ENCODE measurements around the gene IKZF3. TPM values are rescaled to one million over a fixed set of nuclear protein-coding genes. Genes with fewer than 3 reads are reported as not detected.
"Not testable (repeated sequence)": the region's sequence is repeated elsewhere in the genome, so short reads cannot be mapped to it uniquely, and the experiment has no call there.

The IKZF3 gene
- polyA plus RNA-seq, 1 donor, result 0.22 TPM

DNA sequence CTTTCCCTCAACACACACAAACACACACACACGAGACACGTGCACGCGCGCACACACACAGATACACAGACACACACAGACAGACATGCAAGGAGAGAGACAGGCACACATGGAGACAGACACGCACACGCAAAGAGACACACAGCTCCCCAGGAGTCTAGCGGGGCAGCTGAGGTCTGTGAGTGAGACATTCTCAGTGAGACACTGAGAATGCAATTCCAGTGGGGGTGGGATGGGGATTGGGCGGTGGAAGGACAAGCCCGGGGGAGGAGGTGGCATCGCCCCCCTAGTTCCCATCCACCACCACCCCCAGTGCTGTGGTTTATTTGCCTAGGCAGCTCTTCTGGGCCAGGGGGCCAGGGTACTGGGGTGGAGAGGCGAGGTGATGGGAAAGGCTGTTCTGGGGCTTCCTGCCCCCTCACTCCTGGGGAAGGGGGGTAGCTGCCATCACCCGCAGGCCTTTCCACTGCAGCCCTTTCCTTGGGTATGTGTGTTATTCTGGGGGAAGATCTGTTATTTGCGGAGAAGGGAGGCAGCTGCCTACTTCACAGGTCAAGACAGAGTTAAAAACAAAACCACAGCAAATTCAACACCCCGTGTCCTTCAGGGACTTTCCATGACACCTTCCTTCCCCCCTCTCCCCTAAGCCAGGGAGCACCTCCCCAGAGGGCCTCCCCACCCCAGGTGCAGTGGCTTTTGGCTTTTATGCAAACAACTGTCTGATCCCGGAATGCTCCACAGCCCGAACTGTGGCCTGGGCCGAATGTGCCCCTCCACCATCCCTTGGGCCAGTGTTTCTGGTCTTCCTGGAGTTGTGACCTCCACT, 108.3 kb downstream of the IKZF3 start:
- DNase-seq (ENCODE audit: low read depth), result no peak

DNA sequence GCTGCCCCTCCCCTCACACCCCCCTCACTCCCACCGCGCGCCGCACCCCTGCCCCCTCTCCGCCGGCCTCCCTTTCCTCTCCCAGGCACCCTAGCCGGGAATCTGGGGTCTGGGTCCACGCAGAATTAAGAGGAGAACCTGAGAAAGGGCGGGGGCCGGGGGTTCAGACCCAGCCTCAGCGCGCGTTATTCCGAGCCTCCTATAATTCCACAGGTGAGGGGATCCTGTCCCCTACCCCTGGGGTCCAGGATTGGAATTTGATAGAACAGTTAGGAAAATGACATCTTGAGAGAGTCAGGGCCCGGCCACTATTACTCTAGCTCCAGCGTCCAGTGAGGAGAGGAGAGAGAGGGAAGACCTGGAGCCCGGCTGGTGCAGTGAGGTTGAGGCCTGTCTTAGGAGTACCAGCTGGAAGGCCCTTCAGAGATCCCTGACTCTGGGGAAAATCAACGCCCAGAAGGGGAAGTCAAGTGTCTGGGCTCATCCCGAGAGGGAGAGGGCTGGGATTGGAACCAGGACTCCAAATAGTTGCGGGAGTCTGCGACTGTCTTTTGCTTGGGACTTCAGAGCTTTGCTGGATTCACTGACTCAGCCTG, 109.1 kb downstream of the IKZF3 start:
- DNase-seq (ENCODE audit: low read depth), result no peak

DNA sequence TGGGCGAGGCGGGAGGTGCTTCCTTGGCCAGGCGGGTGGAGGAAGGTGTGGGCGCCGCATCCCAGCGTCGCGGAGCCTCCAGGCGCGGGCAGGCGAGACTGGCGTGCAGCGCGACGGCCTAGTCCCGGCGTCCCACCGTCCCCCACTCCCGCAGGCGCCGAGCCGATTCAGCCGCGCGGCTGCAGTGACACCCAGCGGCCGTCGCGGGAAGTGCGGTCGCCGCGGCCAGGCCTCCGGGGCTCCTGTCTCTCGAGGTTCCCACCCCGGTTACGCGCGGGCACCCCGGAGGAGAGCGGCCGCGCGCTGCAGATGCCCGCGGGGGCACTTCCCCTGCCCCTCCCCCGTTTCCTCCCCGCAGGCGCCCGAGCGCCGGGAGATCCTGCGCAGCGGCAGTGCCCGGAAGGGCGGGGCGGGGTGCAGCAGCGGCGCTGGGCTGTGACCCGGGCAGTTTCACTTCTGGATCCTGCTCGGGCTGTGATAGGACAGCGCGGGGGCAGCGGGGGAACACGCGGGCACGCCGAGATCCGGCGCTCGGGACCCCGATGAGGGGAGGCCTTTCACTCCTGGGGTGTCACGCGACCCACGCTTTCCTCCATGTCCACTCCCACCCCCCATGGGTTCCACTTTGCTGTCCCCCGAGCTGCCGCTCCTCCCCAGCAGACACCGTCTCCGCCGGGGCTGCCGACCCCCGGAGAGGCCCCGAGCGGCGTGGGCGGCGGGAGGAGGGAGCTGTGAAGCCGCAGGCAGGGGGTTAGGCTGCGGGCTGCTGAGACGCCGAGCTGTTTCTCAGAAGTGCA, 109.8 kb downstream of the IKZF3 start:
- DNase-seq (ENCODE audit: low read depth), result peak; percentile 45

DNA sequence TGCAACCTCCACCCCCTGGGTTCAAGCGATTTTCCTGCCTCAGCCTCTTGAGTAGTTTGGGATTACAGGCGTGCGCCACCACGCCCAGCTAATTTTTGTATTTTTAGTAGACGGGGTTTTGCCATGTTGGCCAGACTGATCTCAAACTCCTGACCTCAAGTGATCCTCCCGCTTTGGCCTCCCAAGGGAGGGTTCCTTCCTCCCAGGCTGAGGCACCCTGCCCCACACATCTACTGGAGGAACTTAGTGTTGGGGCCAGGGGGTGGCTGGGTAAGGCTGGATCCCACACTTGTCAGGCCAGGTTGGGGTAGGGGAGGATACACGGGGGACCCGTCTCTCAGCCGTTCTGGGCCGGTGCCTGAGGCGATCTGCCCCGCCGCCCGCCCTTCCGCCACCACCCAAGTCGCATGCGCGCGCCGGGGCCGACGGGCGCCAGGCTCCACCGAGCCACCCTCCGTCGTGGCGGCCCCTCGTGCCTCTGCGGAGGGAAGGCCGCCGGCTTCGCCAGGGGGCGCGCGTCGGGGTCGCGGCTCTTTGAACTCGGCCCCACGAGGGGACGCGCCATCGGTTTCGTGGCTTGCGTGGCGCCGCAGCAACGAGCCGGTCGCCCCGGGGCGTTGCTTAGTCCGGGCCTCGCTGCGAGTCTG, 110.5 kb downstream of the IKZF3 start:
- DNase-seq (ENCODE audit: low read depth), result no peak

DNA sequence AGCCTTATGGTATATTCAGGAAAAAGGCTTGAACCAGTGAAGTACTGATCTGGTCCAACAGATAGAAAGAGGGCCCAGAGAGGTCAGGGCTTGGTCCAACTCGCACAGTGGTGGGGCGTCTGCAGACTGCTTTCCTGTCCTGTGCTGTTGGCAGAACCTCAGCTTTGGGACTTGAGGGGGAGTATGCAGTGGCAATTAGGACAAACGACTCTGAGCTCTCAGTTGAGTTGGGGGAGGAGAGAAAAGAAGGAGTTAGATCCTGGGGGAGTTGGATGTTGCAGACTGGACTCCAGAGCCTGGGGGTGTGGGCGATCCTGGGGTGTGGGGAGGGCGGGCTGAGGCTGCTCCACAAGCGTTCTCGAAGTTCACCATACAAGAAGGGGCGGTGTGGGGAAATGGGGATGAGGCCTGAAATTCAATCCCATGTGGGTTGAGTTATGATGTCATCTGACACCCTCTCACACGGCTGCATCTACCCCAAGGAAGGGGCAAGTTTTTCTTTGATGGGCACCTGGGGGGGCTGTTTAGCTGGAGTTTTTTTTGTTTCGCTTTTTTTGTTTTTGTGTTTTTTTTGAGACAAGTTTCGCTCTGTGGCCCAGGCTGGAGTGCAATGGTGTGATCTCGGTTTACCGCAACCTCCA, 111.8 kb downstream of the IKZF3 start:
- DNase-seq (ENCODE audit: low read depth), result no peak

DNA sequence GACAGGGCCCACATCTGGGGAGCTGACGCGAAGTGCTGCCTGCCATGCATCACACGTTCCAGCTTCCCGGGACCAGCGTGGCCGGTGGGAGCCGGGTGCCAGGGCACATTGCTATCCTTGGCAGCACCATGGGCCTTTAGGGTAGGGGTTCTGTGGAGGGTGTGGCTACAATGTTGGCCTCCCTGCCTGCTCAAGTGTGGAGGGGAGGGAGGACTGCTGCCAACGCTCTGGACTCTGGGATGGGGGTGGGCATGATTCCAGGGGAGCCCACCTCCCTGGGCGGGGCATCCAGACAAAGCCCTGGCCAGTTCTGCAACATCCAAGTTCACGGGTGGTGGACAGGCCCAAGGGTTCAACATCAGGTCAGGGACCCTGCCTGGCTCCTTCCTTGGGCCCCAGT, 112.5 kb downstream of the IKZF3 start:
- DNase-seq (ENCODE audit: low read depth), result no peak

DNA sequence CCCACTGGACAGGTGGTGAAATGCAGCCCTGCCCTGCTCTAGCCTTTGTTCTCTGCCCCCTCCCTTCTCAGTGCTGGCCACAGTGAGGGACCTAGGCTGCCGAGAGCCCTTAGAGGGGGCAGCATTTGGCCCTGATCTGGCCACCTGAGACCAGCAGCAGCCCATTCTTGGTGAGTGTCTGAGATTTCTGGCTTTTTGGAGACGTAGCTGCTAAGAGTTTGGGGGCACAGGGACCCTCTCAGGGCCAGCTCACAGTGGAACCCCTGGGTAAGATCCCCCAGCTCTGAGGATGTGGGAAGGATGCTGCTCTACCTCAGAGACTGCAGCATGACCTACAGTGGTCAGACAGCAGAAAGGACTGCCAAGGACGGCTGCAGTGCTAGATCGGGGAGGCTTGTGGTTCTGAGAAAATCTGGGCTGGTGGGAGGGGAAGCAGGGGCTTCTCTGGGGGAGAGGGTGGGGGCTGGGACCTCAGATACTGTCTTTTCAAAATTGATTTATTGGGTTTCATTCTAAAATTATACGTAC, 113.0 kb downstream of the IKZF3 start:
- no peak for DNase-seq (ENCODE audit: low read depth)

DNA sequence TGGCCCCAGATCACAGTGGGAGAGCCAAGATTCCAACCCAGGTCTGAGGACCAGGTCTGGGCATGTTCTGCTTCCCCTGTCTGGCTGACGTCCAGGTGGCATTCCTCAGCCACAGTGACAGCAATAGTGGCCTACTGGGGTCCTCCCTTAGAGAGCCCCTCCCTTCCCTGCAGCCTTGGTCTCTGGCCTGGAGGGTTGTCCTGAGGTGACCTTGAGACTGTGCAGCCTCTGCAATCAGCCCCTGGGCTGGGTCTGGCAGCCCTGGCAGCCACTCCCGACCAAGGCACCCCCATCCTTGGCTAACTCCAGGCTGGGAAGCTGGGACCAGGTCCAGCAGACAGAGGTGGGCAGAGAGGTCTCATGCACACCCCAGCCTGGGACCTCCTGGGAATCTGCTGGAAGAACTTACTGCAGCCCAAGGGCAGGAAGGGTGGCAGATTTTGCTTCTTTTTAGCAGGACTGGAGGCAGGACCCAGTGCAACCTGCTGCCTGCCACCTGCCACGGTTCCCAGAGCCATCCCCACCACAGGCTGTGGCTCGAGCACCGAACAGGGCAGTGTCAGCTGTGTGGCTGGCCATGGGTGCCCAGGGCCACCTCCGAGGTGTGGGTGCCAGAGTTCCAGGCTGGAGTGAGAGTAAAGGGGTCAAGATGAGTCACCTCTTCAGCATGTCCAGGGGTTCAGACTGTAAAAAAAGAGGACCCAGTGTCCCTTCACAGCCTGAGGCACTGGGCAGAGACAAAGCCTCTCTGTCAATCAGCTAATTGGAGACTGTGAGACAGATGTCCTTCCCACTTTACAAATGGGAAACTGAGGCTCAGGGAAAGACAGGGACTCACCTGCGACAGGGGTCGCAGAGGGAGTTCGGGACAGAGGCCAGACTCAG, 113.7 kb downstream of the IKZF3 start:
- no peak for DNase-seq (ENCODE audit: low read depth)

DNA sequence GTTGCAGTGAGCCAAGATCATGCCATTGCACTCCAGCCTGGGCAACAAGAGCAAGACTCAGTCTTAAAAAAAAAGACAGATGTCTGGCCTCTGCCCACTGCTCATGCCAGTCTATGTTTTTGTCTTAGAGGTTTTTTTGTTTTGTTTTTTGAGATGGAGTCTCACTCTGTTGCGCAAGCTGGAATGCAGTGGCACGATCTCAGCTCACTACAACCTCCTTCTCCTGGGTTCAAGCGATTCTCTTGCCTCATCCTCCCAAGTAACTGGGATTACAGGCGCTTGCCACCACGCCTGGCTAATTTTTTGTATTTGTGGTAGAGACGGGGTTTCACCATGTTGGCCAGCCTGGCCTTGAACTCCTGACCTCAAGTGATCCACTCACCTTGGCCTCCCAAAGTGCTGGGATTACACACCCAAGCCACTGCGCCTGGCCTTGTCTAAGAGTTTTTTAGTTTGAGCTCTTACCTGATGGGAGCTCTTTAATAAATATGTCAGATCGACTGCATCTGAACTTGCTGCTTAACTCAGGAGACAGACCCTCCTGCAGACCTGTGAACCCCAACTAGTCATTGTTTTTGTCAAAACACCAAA, 115.6 kb downstream of the IKZF3 start:
- DNase-seq (ENCODE audit: low read depth), result not testable (repeated sequence)

DNA sequence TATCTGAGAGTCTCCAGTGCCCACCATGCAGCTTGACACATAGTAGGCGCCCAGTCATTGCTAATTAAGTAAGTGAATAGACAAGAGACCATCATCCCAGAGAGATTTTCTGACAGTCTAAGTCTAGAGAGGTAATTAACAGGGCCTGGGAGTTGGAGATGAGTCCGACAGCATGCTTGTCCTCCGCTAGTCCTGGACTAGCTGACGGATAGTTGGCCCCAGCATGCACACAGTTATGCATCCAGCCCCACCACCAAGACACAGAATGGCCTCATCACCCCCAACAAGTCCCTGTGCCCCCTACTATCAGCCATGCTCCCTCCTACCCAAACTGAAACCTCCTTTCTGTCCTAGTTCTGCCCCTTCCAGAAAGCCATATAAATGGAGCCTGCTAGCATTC, 116.4 kb downstream of the IKZF3 start:
- no peak for DNase-seq (ENCODE audit: low read depth)

DNA sequence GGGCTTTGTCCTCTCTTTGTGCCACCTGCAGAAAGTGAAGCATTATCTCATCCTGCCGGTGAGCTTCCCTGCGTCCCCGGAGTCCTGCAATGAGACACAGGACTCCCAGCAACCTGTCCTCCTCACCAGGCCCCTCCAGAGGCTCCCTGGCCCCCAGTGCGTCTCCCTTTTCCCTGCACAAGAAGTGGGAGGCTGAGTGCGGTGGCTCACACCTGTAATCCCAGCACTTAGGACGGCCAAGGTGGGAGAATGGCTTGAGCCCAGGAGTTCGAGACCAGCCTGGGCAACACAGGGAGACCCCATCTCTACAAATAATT, 118.0 kb downstream of the IKZF3 start:
- no peak for DNase-seq (ENCODE audit: low read depth)

DNA sequence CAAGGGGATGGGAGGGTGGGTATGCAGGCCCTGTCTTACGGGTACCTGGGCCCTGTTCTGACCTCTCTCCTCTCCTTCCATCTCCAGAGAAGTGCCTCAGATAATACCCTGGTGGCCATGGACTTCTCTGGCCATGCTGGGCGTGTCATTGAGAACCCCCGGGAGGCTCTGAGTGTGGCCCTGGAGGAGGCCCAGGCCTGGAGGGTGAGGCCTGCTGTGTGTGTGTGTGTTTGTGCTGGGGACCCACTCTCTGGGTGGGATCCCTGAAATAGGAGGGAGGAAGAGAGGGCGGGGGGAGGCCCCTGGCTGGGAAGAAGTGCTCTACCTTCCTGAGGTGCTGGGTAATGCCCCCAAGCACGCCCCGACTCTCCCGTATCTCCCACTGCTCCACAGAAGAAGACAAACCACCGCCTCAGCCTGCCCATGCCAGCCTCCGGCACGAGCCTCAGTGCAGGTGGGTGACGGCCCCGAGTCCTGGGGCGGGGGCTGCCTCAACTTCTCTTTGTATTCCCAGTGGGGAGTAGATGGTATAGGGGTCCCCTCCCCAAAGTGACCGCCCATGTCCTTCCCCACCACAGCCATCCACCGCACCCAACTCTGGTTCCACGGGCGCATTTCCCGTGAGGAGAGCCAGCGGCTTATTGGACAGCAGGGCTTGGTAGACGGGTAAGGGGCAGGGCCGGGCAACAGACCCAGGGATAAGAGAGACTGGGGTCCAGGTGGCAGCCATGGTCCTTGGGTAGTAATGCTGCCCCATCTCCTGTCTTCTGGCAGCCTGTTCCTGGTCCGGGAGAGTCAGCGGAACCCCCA, 118.6 kb downstream of the IKZF3 start:
- no peak for DNase-seq (ENCODE audit: low read depth)

DNA sequence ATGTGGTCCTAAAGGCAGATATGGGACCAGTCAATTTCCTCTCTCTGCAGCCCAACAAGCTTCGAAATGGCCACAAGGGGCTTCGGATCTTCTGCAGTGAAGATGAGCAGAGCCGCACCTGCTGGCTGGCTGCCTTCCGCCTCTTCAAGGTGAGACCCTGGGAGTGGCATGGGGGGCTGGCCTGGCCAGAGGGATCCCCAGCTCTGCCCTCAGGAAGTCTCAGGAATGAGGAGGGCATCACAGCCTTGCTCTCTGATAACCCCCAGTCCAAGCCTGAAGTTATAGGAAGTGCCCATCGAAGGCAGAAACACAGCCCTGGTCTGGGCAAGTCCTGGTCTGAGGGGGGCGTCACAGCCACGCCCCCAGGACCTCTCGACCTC, 119.3 kb downstream of the IKZF3 start:
- DNase-seq (ENCODE audit: low read depth), result no peak

DNA sequence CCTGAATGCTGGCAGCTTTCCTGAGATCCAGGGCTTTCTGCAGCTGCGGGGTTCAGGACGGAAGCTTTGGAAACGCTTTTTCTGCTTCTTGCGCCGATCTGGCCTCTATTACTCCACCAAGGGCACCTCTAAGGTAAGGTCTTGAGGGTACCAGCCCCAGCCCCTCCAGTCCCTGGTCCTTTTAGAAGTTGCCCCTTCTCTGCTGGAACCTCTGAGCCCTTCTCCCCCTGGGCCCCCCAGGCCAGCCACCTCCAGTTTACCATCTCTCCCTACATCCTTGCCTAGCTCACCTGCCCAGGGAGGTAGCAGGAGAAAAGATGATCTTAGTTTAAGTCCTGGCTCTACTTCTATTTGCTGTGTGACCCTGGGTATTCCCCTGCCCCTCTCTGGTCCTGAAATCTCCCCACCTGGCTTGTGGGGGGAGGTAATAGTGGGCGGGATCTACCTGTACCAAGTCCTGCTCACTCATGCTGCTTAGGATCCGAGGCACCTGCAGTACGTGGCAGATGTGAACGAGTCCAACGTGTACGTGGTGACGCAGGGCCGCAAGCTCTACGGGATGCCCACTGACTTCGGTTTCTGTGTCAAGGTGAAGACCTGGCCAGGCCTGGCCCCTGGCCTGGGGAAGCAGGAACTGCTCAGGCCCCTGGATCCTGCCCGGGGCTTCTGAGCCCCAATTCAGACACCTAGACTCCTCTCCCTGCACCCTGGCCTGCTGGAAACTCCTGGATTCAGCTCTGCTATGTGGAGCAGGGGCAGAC, 119.9 kb downstream of the IKZF3 start:
- no peak for DNase-seq (ENCODE audit: low read depth)

DNA sequence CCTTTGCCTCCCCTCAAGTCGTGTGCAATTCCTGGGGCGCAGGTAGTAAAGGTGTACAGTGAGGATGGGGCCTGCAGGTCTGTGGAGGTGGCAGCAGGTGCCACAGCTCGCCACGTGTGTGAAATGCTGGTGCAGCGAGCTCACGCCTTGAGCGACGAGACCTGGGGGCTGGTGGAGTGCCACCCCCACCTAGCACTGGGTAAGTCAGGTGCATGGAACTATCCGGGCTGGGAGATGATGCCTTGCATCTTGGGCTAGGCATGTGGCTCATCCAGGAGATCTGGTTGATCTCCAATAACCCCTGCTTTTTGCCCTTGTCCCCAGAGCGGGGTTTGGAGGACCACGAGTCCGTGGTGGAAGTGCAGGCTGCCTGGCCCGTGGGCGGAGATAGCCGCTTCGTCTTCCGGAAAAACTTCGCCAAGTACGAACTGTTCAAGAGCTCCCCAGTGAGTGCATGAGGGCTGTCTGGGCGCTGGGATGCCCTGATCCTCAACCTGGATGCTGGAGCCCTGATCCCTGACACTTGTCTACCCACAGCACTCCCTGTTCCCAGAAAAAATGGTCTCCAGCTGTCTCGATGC, 121.2 kb downstream of the IKZF3 start:
- DNase-seq (ENCODE audit: low read depth), result no peak

DNA sequence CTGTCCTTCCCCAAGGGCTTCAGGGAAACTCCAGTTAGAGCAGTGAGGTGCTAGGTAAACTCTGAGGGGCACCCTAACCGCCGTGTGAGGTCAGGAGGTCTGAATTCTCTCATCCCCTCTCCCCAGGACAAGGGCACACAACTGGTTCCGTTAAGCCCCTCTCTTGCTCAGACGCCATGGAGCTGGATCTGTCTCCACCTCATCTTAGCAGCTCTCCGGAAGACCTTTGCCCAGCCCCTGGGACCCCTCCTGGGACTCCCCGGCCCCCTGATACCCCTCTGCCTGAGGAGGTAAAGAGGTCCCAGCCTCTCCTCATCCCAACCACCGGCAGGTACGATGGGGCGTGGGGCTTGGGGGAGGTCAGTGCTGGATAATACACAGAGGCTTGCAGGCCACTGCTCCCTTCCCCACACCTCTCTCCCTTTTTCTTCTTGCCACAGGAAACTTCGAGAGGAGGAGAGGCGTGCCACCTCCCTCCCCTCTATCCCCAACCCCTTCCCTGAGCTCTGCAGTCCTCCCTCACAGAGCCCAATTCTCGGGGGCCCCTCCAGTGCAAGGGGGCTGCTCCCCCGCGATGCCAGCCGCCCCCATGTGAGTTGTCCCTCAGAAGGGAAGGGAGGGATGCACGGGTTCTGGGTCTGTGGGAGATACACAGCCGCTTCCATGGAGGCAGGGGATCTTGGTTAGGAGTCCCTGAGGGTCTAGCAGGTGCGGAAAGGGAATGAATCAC, 121.8 kb downstream of the IKZF3 start:
- DNase-seq (ENCODE audit: low read depth), result no peak

DNA sequence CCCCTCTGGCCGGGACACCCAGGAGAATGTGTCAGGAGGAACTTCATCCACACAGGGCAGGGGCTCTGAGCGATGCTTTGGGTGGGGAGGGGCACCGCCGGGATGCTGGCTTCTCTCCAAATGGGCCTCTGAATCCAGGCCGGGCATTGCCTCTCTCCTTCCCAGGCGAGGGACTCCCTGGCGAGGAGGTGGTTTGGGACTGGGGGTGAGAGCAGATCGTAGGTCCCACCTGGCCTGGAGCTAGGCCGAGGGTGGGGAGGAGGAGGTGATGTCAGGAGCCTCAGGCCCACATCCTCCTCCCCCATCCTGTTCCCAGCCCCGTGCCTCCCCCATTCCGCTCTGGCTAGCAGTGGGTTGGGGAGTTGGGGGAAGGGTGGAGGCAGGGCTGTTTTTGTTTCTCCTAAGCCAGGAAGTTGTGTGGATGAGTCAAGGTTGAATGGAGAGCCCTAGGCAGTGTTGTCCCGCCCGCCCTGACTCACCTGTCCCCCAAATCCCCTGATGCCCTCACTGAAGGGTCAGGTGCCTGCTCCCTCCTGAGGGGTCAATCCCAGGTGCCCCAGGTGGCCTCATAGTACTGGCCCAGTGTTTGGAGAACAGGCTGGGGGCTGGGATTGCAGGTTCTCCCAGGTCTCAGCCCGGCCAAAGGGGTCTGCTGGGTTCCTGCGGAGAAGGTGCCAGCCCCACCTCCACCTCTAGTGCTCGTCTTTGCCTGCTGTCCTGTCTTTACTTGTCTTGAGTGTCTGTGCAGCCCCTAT, 123.6 kb downstream of the IKZF3 start:
- DNase-seq (ENCODE audit: low read depth), result no peak
